VCaP (cell line): ENCODE measurements around the gene SPATA3.
"Not testable (repeated sequence)": the region's sequence is repeated elsewhere in the genome, so short reads cannot be mapped to it uniquely, and the experiment has no call there.

ENCODE experiments used
- H3K27ac ChIP-seq: fragments of 450-650 bp; 2 replicates; pipeline ENCODE4 v1.5.1; 2017
- CTCF ChIP-seq: fragments of 450-650 bp; conservative IDR thresholded peaks from 2 replicates; pipeline ENCODE4 v1.5.1; 2017; ENCODE audit warnings: mild to moderate bottlenecking, moderate library complexity

The SPATA3 gene

GRCh38 chr2:230999477-230999876, 3.6 kb downstream of the SPATA3 start:
- H3K27ac ChIP-seq: no peak overlapping the region
- peak; percentile 10; the same call in 1 of the 2 replicates for TF ChIP-seq CTCF

GRCh38 chr2:231000211-231000904, 4.4 kb downstream of the SPATA3 start:
- TF ChIP-seq CTCF: peak; percentile 51
- no peak overlapping the region for H3K27ac ChIP-seq

GRCh38 chr2:231001036-231001435, 5.1 kb downstream of the SPATA3 start:
- no peak for TF ChIP-seq CTCF
- H3K27ac ChIP-seq: no peak overlapping the region

- no peak for TF ChIP-seq CTCF
These were observed 6.0 kb downstream of the SPATA3 start for GRCh38 chr2:231001921-231002320.

GRCh38 chr2:231002641-231003040, 6.7 kb downstream of the SPATA3 start:
- no peak overlapping the region for H3K27ac ChIP-seq
- TF ChIP-seq CTCF: no peak

More at GRCh38 chr2:231001921-231002320, 6.0 kb downstream of the SPATA3 start:
- H3K27ac ChIP-seq: no peak overlapping the region

GRCh38 chr2:231003186-231003585, 7.3 kb downstream of the SPATA3 start:
- no peak for TF ChIP-seq CTCF
- no peak overlapping the region for H3K27ac ChIP-seq

- H3K27ac ChIP-seq: not testable (repeated sequence)
These were observed 9.0 kb downstream of the SPATA3 start for GRCh38 chr2:231004930-231005329.

- no peak for TF ChIP-seq CTCF
- no peak overlapping the region for H3K27ac ChIP-seq
These were observed 11.6 kb downstream of the SPATA3 start for GRCh38 chr2:231007286-231008098.
